ENCODE data around the gene SPECC1L.

DNA sequence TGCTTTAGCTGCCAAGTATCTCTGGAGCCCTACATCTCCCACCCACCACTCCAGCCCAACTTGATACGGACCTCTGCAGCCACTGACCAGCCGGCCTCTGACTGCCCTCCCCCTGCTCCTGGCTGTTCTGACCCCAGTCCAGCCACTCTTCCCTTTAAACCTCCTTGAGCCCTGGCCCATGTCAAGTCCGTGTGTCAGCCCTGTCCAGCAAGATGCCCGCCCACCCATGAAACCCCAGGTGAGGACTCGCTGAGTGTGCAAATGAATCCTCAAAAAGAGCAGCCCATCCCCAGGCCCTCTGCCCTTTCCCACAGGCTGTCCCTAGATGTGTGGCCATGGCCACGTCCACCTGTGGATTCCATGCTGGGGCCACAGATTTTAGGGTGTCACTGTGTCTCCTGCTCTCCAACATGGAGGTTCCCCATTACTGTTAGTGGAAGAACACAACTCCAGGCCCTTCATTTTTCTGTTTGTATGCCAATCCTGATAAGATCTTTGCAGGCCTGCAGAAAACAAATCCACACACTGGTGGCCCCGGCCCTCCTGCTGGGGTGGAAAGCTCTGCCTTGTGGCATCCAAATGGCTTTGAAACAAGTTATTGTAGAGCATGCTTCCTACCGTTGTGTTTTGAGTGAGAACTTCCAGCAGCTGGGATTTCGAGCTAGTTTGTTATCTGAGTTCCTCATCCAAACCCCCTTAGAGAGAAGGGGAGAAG, 134.1 kb downstream of the SPECC1L start:
- TF ChIP-seq, protein P1, sequence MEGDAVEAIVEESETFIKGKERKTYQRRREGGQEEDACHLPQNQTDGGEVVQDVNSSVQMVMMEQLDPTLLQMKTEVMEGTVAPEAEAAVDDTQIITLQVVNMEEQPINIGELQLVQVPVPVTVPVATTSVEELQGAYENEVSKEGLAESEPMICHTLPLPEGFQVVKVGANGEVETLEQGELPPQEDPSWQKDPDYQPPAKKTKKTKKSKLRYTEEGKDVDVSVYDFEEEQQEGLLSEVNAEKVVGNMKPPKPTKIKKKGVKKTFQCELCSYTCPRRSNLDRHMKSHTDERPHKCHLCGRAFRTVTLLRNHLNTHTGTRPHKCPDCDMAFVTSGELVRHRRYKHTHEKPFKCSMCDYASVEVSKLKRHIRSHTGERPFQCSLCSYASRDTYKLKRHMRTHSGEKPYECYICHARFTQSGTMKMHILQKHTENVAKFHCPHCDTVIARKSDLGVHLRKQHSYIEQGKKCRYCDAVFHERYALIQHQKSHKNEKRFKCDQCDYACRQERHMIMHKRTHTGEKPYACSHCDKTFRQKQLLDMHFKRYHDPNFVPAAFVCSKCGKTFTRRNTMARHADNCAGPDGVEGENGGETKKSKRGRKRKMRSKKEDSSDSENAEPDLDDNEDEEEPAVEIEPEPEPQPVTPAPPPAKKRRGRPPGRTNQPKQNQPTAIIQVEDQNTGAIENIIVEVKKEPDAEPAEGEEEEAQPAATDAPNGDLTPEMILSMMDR (IDR thresholded peaks at IDR 0.05): no peak
- TF ChIP-seq EP300 (IDR thresholded peaks at IDR 0.05) (no peak), POLR2A (IDR thresholded peaks at IDR 0.05) (no peak)
